Natural killer cell (primary cell): ENCODE measurements around the gene CLCN4. TPM values are rescaled to one million over a fixed set of nuclear protein-coding genes. Genes with fewer than 3 reads are reported as not detected.

Experiments used
- ATAC-seq, 3 donors: fragments of 150-1000 bp in 2 of 3; fragments of 200-7000 bp in 1 of 3; cut with Tn5 transposase; 1 replicate in 1 of 3; 2 replicates in 2 of 3; pipeline ENCODE4 v1.10.0; 2021; ENCODE audit warnings: mild to moderate bottlenecking in 2 of 3, moderate library complexity in 2 of 3
- DNase-seq, 2 donors: peaks; one replicate each; pipeline versions ENCODE4 v3.0.0 to v3.0.0-alpha.2; 2013 to 2021; ENCODE audit warnings: mixed read lengths in 1 of 2
- H3K27ac ChIP-seq: one replicate; pipeline ENCODE4 v1.5.1; 2013; ENCODE audit warnings: mild to moderate bottlenecking, low read length
- H3K27me3 ChIP-seq: one replicate; pipeline ENCODE4 v1.6.1; 2013; ENCODE audit warnings: low read length; ENCODE audit not compliant: control insufficient read depth, insufficient read depth
- H3K36me3 ChIP-seq: one replicate; pipeline ENCODE4 v1.6.1; 2013; ENCODE audit warnings: low read length; ENCODE audit not compliant: control insufficient read depth, insufficient read depth
- H3K4me1 ChIP-seq: one replicate; pipeline ENCODE4 v1.6.1; 2013; ENCODE audit warnings: low read length; ENCODE audit not compliant: control insufficient read depth, insufficient read depth
- H3K4me3 ChIP-seq: one replicate; pipeline ENCODE4 v1.5.1; 2013; ENCODE audit warnings: low read length
- H3K9me3 ChIP-seq: one replicate; pipeline ENCODE4 v1.6.1; 2013; ENCODE audit warnings: low read length; ENCODE audit not compliant: control insufficient read depth, insufficient read depth
- H3K27ac Mint-ChIP-seq, 2 donors: one replicate each; pipeline ENCODE4 v1.8.0; 2022; ENCODE audit warnings: mild to moderate bottlenecking in 2 of 2, mixed read lengths in 2 of 2, moderate library complexity in 1 of 2
- H3K27me3 Mint-ChIP-seq, 2 donors: one replicate each; pipeline ENCODE4 v1.8.0; 2022; ENCODE audit warnings: low read depth in 2 of 2, mixed read lengths in 2 of 2
- H3K36me3 Mint-ChIP-seq: one replicate; pipeline ENCODE4 v1.8.0; 2022; ENCODE audit warnings: mixed read lengths
- H3K4me1 Mint-ChIP-seq, 2 donors: one replicate each; pipeline ENCODE4 v1.8.0; 2022; ENCODE audit warnings: mixed read lengths in 2 of 2
- H3K4me3 Mint-ChIP-seq: one replicate; pipeline ENCODE4 v1.8.0; 2022; ENCODE audit warnings: mild to moderate bottlenecking, moderate library complexity, mixed read lengths
- H3K9me3 Mint-ChIP-seq, 2 donors: one replicate each; pipeline ENCODE4 v1.8.0; 2022; ENCODE audit warnings: mixed read lengths in 2 of 2
- CTCF ChIP-seq: fragments of 200-600 bp; IDR thresholded peaks from one replicate; pipeline ENCODE4 v1.8.0; 2022; ENCODE audit warnings: antibody characterized with exemption
- WGBS: methylation state at CpG from one replicate; pipeline ENCODE4 v1.1.7; 2013; ENCODE audit warnings: missing lambda C conversion rate; ENCODE audit not compliant: insufficient coverage; 5-methylcytosine and 5-hydroxymethylcytosine counted together
- intact Hi-C: fragments of 100-400 bp; cut with micrococcal nuclease; formaldehyde crosslinking; loops from one replicate; pipeline ENCODE4 v1.14.2; 2022
- total RNA-seq, 4 donors: library from RNA; stranded (reverse); fragments of 120-200 nt in 1 of 4; gene quantifications; one replicate each; pipeline versions ENCODE4 v1.2.3 to v1.2.4, GENCODE V29; 2013 to 2022

Gene CLCN4
- total RNA-seq, 3 donors from 2014 or later (not counting 1 experiment from before 2014, with no cell fraction given), result 0.05 to 0.66 (median 0.23) TPM

- no peaks in the 10 kb centered on the region for H3K9me3 ChIP-seq
- Mint-ChIP-seq H3K36me3 (no peaks in the 10 kb centered on the region), H3K4me1 (peaks cover 0 to 15% of the 10 kb centered on the region in 2 donors), H3K9me3 (no peaks in the 10 kb centered on the region), H3K4me3 (no peak overlapping the region), H3K27me3 (no peaks in the 10 kb centered on the region), H3K27ac (peak overlapping the region in 1 of 2 donors; percentile 68)
- ATAC-seq, result peak in 2 of 3 donors; percentile 37 to 44
- peak overlapping the region; percentile 92 for H3K27ac ChIP-seq
- no peak overlapping the region for H3K4me3 ChIP-seq
- no peaks in the 10 kb centered on the region for H3K27me3 ChIP-seq
- H3K4me1 ChIP-seq, result peaks cover 51% of the 10 kb centered on the region
- 36% methylated on average over 18 of the region's 26 CpGs for WGBS
- DNase-seq, result peak in 1 of 2 donors; percentile 81
- no peak for TF ChIP-seq CTCF
- intact Hi-C loops, result loop anchor here (10.0 kb wide), 1 partner anchor 1297 kb away; no protein-coding TSS in a partner anchor
- no peaks in the 10 kb centered on the region for H3K36me3 ChIP-seq
These were observed 45.2 kb upstream of the CLCN4 start for GRCh38 chrX:10111364-10112148.

- H3K27me3 ChIP-seq, result no peaks in the 10 kb centered on the region
- peaks cover 3% of the 10 kb centered on the region for H3K36me3 ChIP-seq
- Mint-ChIP-seq H3K36me3 (no peaks in the 10 kb centered on the region), H3K4me3 (no peak overlapping the region), H3K27ac (no peak overlapping the region), H3K9me3 (no peaks in the 10 kb centered on the region), H3K4me1 (peaks cover 0 to 13% of the 10 kb centered on the region in 2 donors), H3K27me3 (no peaks in the 10 kb centered on the region)
- H3K27ac ChIP-seq, result peak overlapping the region; percentile 92
- intact Hi-C loops, result loop anchor here (10.0 kb wide), 1 partner anchor 1298 kb away; no protein-coding TSS in a partner anchor
- WGBS, result 94% methylated on average over 2 of the region's 6 CpGs
- H3K9me3 ChIP-seq, result no peaks in the 10 kb centered on the region
- H3K4me3 ChIP-seq, result no peak overlapping the region
- peak in 1 of 2 donors; percentile 4 for DNase-seq
- no peak for ATAC-seq
- no peak for TF ChIP-seq CTCF
- H3K4me1 ChIP-seq, result peaks cover 45% of the 10 kb centered on the region
These were observed 44.3 kb upstream of the CLCN4 start for GRCh38 chrX:10112510-10112909.

GRCh38 chrX:10115082-10115481 is 41.7 kb upstream of the CLCN4 start:
- peaks cover 0 to 16% of the 10 kb centered on the region in 2 donors for H3K4me1 Mint-ChIP-seq
- no peaks in the 10 kb centered on the region for H3K27me3 ChIP-seq
- H3K4me1 ChIP-seq, result peaks cover 22% of the 10 kb centered on the region
- H3K9me3 ChIP-seq, result no peaks in the 10 kb centered on the region
- no peaks in the 10 kb centered on the region for H3K27me3 Mint-ChIP-seq
- WGBS, result 95% methylated on average over 4 of the region's 5 CpGs
- TF ChIP-seq CTCF, result no peak
- no peak overlapping the region for H3K27ac Mint-ChIP-seq
- no peak overlapping the region for H3K27ac ChIP-seq
- no peak overlapping the region for H3K4me3 Mint-ChIP-seq
- peaks cover 6% of the 10 kb centered on the region for H3K36me3 ChIP-seq
- no peaks in the 10 kb centered on the region for H3K36me3 Mint-ChIP-seq
- DNase-seq (no peak), ATAC-seq (no peak)
- H3K9me3 Mint-ChIP-seq, result no peaks in the 10 kb centered on the region
- intact Hi-C loops, result loop anchor here (5.0 to 10.0 kb wide), 2 partner anchors 228 to 1300 kb away; no protein-coding TSS in a partner anchor
- H3K4me3 ChIP-seq, result no peak overlapping the region
